ENCODE results near the gene TOP1.
"Not testable (repeated sequence)": the region's sequence is repeated elsewhere in the genome, so short reads cannot be mapped to it uniquely, and the experiment has no call there.

The TOP1 gene

DNA sequence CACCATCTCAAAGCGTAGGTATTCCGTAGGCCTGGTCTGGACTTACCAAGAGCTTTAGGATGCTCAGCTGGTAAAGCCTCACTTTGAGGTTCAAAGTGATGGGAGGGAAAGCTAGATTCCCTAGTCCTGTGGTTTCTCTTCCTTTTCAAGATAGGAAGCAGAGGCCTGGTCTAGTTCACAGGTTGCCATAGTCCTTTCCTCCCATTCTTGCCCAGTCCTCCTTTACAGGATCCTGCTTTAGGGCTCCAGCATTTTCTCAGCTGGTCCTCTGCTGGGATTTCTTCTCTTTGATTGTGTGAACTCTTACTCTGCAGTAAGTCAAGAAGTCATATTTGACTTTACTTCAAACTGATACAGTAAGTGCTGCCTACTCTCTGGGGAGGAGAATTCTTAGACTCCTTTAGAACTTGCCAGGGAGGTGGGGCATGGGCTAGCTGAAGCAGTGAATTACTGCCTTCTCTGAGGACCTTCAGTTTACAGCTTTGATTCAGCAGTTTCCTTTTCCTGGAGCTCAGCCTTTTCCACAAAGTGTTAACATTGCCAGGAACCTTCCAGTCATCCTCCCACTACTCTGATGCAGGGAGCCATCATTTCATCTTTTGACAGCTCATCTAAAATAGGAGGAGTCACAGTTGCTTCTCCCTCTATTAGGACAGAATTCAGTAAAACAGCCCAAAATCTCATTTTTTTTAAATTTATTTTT lies 65.9 kb downstream of the TOP1 start:
- DNase-seq (ENCODE audit: low read depth): no peak

DNA sequence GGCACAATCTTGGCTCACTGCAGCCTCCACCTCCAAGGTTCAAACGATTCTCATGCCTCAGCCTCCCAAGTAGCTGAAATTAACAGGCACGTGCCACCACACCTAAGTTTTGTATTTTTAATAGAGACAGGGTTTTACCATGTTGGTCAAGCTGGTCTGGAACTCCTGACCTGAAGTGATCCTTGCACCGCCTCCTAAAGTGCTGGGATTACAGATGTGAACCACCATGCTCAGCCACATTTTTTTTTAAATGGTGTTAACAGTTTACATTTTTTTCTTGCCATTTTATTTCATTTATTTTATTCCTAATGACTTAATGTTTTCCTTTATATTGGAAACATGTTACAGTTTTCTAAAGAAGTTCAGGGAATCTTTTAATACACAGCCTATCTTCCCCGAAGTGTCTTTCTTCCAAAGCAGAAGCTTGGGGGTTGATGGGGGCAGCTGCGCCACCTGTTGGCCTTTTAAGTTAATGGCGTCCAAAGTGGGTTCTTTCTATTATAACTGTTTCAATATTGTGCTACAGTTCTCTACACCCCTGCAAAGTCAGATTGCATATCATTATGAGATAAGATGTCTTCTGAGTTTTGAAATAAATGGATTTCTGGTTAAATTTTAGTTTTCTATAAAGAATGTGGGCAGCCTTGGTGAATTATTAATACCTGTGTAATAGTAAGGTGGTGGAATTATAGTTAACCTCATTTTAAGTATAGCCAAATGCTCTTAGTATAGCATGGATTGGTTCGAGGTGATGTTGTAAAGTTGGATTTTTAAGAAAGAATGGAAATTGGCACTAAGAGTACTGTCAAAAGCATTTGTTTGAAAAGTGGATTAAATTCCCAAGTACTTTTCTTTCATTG lies 66.7 kb downstream of the TOP1 start:
- peak; percentile 27 for DNase-seq (ENCODE audit: low read depth)

DNA sequence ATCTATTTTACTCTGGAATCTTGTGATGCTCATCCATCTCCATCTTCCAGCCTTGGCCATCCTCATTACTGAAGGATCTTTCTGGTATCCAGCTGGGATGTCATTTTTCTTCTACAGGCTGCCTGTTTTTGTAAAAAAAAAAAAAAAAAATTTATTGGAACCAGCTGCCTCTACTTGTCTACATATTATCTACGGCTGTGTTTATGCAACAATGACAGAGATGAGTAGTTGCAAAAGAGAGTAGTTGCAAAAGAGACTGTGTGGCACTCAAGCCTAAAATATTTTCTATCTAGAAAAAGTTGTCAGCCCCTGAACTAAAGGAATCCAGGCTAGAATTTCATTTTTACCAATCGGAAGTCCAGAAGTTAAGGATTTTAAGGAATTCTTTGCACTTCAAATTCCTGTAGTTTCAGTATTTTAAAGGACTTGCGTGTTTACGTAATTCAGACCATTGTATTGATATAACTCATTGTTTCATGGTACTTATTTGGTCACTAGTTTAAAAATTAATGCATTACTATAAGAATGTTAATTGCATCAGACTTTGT lies 70.2 kb downstream of the TOP1 start:
- DNase-seq (ENCODE audit: low read depth): no peak

DNA sequence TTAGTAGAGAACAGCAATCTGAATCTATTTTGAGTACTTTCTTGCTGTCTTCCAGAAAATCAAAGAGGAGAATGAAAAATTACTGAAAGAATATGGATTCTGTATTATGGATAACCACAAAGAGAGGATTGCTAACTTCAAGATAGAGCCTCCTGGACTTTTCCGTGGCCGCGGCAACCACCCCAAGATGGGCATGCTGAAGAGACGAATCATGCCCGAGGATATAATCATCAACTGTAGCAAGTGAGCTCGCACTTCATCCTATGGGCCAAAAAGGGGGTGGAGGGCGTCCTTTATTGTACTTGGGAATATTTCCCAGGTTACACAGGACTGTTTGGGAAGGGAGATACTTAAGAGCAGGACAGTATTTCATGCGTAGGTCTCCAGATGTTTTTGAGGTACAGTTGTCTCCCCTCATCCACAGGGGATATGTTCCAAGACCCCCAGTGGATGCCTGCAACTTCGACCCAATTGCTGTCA lies 71.4 kb downstream of the TOP1 start:
- DNase-seq (ENCODE audit: low read depth): no peak

DNA sequence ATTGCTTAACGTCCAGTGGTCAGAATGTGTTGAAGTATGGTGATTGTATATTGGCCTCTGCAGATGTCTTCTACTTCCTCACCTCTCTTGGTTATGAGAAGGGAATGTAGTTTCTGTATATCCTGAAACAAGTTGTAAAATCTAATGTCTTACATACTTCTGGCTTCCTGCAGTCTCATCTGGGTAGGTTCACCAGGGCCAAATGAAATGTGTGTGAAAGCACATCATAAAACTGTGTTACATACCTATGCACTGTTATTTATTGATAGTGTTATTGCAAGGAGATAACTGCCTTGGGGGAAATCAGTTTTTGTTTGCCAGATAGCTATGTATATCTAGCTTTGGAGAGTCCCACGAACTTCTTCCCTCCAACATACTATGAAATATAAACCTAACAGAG lies 73.0 kb downstream of the TOP1 start:
- DNase-seq (ENCODE audit: low read depth): no peak

DNA sequence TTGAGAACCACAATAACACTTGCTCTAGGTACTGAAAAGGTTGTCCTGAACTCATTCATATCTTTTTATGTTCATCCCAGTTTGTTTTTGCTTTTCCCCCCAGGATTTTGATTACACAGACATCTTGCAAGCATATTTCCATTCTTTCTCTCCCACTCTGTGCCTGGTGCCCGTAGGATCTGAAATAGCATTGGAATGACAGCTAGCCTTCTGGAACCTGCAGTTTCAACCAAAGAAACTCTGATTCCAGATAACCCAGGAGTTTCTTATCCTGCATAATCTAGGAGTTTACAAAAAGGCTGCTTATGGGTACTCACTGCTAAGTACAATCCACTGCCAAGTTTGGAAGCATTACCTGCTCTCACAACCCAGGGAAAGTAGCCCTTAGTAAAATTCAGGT lies 79.9 kb downstream of the TOP1 start:
- no peak for DNase-seq (ENCODE audit: low read depth)

DNA sequence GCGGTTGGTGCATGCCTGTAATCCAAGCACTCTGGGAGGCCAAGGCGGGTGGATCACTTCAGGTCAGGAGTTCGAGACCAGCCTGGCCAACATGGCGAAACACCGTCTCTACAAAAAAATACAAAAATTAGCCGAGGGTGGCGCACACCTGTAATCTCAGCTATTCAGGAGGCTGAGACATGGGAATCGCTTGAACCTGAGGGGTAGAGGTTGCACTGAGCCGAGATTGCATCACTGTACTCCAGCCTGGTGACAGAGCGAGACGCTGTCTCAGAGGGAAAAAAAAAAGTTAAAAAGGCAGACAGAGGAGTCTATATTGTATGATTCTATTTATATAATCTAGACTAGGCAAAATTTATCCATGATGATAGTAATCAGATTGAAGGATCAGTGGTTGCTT lies 81.4 kb downstream of the TOP1 start:
- DNase-seq (ENCODE audit: low read depth): no peak

DNA sequence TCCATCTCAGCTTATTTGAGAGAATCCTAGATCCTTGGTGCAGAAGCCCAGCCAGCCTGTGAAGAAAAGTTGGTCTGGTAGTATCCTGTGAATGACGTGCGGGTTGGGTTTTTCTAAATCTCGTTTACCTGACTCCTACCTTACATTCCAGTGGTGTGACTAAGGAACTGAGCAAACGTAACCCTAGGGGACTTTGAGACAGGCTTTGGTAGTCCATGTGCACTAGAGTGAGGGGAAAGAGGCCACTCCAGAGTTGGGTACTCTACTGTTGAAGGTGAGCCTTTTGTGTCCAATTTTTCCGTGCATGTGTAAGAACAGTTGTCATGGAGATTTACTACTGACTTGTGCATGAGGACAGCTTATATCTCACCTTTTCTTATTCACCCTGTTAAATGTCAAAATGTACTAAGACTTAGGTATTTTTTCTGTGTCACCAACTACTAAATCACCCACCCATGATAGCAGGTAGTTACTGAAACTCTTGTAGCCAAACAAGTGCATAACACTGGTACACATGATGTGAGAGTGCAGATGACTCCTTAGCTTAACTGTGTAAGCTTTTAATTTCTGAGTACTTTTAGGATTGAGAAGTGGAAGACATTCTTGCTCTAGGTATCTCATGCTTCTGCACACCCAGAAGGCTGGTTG lies 82.4 kb downstream of the TOP1 start:
- DNase-seq (ENCODE audit: low read depth): no peak

DNA sequence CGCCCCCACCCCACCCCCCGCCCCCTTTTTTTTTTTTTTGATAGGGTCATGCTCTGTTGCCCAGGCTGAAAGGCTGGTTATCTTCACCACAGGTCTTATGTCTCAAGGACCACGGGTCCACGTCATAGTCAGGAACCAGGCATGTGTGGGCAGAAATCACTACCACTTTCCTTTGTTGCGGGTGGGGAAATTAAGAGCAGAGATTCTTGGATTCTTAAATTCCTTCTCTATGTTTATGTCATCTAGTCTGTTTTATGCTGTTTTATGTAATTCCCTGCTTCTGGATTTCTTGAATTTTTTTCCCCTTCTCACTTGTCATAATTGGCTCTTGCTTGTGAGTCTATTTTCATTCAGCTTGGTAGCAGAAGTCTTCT lies 82.9 kb downstream of the TOP1 start:
- DNase-seq (ENCODE audit: low read depth): no peak

DNA sequence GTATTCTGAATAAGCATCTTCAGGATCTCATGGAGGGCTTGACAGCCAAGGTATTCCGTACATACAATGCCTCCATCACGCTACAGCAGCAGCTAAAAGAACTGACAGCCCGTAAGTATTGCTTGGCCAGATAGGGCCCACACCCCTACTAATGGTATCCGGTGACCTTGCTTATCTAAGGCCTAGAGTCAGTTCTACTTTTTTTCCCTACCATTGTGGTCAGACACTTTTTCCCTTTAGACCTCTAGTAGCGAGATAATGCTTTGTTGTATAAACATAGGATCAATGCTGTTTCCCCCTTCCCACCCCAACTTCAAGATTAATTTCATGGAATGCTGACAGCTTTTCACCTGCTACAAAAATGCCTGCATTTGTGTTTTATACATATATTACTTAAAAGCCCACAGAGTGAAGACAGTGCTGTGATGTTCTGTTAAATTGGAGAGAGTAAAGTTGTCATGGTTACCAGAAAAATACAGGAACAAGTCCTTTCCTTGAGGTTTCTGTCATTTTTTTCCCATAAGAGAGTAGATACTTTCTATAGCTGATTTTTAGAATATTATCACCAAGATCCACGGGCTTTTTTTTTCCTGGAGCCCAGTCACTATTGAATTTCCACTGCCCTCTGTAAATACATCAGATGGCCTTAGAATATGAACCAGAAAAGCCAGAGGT lies 87.8 kb downstream of the TOP1 start:
- DNase-seq (ENCODE audit: low read depth): no peak

DNA sequence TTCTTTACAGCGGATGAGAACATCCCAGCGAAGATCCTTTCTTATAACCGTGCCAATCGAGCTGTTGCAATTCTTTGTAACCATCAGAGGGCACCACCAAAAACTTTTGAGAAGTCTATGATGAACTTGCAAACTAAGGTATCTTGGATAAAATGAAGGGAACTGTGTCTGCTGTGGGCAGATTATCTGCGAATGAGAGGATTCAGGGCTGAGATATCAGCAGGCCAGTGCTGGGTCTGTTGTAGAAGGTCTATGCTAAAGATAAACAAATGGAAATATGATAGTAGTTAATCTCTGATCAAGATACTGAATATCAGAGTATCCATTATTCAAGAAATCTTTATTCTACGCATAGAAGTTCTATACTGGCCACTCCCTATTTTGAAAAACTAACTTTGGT lies 89.5 kb downstream of the TOP1 start:
- not testable (repeated sequence) for DNase-seq (ENCODE audit: low read depth)

DNA sequence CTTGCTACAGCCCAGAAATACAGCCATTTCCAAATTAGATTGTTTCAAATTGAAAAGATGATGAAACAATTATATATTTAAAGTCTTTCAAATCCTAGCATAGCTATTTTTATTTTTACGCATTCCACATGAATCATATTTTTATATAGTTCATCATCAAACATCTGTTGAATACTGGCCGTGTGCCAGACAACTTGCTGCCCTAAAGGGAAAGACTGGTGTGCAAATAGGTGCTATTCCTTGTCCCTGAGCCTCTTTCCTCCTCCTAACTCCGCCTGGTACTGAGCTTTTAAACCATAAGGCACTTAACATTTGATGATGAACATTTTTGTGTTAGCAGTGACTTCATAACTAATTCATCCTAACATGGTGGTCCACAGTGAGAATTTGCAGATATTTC lies 90.0 kb downstream of the TOP1 start:
- no peak for DNase-seq (ENCODE audit: low read depth)

DNA sequence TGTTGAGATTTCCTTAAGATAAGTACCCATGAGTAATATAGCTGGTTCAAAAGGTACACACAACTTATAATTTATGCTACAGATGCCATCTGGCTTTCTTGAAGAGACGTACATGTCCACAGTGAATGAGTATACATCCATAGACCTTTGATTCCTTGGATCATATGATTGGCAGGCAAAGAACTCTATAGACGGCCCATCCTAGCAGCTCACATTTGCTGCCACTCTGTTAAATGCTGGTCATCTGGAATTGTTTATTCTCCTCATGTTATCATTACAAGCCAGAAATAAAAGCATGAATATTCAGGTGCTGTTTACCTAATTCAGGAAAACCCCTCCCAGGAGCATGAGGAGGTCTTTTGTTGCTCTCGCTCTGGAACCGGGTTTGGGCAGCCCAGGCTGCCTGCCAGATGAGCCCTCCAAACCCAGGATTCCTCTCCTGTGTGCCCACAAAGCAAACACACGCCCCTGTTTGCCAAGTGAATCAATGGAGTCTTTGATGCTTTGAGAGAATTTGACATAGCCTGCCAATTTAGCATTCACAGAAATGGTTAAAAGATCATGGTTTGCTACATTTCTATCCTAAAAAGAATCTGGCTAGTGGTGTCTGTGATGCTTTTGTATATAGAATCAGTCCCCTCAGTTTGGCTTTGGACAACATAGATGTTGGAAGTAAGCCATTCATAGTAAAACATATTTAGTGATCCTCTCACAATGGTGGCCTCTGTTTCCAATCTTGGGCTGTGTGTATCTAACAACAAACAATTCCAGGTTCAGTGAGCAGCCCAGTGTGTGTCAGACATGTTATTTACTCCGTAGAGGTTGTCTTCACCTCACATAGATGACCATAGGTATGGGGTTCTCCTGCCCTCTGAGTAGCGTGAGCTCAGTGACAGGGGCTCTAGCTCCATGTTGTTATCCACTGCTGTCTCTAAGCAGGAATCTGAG lies 91.3 kb downstream of the TOP1 start:
- no peak for DNase-seq (ENCODE audit: low read depth)

DNA sequence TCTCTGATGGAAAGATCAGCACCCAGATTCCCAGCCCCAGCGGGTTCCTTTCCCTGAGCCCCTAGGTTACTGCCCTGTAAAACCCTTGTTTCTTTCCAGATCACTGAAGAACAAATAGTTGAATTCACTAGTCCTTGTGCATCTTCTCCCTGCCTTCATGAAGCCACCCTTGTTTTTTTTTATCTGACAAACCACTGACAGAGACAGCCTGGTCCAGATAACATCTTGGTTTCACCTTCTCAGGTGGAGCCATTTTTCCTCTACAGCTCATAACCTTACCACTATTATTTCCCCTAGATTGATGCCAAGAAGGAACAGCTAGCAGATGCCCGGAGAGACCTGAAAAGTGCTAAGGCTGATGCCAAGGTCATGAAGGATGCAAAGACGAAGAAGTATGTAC lies 92.8 kb downstream of the TOP1 start:
- no peak for DNase-seq (ENCODE audit: low read depth)

DNA sequence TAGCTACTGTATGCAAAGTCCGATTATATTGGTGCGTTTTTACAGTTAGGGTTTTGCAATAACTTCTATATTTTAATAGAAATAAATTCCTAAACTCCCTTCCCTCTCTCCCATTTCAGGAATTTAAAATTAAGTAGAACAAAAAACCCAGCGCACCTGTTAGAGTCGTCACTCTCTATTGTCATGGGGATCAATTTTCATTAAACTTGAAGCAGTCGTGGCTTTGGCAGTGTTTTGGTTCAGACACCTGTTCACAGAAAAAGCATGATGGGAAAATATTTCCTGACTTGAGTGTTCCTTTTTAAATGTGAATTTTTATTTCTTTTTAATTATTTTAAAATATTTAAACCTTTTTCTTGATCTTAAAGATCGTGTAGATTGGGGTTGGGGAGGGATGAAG lies 95.0 kb downstream of the TOP1 start:
- no peak for DNase-seq (ENCODE audit: low read depth)

DNA sequence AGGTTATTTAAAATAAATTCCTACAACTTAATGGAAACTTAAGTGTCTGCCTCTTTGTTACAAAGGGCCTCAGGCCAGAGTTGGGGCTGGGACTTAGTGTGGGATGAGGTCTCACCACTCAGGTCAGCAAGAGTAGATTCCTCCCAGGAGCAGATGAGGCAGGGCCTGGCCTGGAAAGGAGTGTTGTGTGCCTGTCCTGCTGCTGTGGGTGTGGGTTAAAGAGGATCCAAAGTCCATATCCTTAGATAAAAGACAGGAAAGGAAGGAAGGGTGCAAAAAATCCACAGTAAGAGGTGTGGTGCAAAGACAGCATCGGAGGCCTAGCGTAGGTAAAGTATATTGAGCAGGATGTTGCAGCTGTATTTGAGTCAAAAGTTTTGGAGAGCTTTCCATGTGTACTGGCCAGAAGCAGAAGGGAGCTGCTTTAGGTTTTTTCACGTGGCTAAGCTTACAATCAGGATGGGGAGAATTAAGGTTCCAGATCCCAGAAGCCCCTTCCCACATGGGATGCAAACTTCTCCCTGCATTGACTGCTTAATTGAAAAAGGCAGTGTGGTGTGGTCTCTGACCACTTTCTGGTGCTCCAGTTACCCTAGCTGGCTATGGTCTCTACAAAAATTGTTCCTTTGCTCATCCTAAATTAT lies 96.0 kb downstream of the TOP1 start:
- DNase-seq (ENCODE audit: low read depth): no peak

DNA sequence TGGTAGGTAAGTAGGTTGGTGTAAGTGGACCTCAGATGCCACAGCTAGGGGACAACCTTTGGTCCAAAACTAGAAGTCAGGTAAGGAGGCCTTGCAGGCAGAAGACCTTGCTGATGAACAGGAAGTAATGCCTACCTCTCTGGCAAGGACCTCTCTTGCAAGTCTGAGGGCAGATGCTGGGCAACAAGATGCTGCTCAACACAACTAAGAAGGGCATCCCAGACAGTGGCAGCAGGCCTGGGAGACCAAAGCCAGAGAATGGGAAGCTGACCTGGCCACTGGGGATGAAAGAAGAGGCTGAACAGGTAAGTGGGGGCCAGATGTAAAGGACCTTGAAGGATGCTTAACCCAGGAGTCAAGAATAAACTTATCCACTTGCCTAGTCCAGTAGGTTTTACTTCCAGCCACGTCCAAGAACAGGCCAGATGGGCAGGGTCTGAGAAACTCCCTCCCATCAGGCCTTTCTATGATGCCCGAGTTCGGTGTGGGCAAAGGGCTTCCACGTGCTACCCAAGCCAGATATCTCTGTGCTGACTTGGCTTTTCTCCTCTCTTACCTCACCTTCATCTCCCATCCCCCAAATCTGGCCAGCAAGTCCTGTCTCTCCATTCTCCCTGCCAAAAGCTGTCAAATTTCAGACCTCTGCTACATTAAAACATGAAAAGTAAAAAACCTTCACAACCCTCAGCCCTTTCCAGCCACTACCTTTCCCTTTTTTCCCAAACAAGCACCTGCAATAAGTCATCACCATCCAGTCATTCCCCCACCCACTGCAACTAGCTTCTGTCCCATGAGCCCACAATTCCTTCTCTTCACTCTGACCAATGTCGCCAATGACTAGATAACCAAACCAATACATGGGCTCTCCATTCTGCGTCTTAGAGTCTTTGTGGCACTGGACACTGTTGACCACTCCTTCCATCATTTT lies 97.2 kb downstream of the TOP1 start:
- no peak for DNase-seq (ENCODE audit: low read depth)

DNA sequence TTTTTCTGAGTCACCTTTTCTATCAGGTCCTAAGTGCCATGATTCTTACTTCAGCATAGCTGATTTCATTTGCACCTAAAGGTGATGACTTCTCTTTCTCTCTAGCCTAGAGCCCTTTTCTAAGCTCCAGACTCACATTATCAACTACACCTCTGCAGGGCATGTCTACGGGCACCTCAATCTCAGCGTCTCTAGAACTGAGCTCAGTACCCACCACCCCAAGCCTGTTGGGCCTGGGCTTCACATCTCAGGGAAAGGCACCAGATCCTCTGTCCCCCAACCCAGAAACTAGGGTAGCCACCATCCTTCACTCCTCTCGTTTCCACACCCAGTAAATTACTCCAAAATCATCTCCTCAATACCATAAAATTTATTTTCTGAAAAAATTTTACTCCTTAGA lies 98.1 kb downstream of the TOP1 start:
- no peak for DNase-seq (ENCODE audit: low read depth)

DNA sequence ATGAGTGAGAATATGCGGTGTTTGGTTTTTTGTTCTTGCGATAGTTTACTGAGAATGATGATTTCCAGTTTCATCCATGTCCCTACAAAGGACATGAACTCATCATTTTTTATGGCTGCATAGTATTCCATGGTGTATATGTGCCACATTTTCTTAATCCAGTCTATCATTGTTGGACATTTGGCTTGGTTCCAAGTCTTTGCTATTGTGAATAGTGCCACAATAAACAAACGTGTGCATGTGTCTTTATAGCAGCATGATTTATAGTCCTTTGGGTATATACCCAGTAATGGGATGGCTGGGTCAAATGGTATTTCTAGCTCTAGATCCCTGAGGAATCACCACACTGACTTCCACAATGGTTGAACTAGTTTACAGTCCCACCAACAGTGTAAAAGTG lies 99.7 kb downstream of the TOP1 start:
- DNase-seq (ENCODE audit: low read depth): not testable (repeated sequence)

All from activated T-helper 9 cell treated with anti-CD3 and anti-CD28 coated beads, Interleukin-2, amount 50 U/mL, for 16 hours (primary cell).